C4-2B (cell line): Measurements from ENCODE around the gene PITPNM3.

Experiments used
- H3K27ac ChIP-seq: fragments of 450-650 bp; 2 replicates; pipeline ENCODE4 v1.5.1; 2017
- ZFX ChIP-seq: fragments of 450-650 bp; IDR thresholded peaks from 2 replicates; pipeline ENCODE4 v1.6.1; 2017
- TF ChIP-seq, protein P1 (sequence below): fragments of 450-650 bp; conservative IDR thresholded peaks from 2 replicates; pipeline ENCODE4 v1.5.1; 2017; ENCODE audit warnings: mild to moderate bottlenecking

Gene PITPNM3

DNA sequence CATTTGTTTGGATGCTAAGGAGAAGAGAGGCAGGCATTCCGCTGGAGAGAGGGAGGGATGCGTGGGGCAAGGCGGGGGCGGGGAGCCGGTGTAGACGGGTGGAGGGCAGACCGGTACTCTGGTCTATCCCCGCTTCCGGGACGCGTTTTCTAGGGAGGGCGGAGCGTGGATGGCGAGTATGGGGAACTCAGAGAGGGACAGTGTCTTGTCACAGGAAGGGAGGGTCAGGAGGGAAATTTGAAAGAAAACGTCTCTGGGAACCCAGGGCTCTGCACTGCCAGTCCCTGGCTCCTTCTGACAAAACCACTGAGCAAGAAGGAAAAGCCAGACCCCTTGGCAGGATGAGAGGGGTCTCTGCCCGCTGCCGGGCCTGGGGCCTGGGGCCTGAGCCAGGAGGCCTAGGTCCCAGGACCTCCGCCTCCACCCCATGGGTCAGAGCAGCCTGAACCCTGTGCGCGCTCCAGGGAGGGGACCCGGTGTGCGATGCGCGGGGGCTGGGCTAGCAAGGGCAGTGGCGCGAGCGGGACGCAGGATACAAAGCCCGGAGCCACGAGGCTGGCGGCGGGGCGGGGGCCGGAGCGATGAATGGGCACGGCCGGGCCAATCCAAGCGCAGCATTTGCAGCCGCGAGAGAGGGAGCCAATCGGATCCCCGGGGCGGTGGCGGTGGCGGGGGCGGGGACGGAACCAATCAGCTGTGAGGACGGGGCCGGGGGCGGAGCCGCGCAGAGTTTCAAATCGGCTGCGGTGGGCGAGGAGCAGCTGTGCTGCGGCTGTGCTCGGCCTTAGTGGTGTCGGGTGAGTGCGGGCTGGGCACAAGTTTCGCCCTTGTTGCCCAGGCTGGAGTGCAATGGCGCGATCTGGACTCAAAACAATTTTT is 112.4 kb downstream of the PITPNM3 start, which contains the start of gene PIMREG:
PIMREG (plus strand) TSS at position 764 of the 879 bp plus-strand sequence. CDS start 656 bp downstream, outside the sequence.
- TF ChIP-seq, protein P1, sequence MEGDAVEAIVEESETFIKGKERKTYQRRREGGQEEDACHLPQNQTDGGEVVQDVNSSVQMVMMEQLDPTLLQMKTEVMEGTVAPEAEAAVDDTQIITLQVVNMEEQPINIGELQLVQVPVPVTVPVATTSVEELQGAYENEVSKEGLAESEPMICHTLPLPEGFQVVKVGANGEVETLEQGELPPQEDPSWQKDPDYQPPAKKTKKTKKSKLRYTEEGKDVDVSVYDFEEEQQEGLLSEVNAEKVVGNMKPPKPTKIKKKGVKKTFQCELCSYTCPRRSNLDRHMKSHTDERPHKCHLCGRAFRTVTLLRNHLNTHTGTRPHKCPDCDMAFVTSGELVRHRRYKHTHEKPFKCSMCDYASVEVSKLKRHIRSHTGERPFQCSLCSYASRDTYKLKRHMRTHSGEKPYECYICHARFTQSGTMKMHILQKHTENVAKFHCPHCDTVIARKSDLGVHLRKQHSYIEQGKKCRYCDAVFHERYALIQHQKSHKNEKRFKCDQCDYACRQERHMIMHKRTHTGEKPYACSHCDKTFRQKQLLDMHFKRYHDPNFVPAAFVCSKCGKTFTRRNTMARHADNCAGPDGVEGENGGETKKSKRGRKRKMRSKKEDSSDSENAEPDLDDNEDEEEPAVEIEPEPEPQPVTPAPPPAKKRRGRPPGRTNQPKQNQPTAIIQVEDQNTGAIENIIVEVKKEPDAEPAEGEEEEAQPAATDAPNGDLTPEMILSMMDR, result no peak
- no peak for TF ChIP-seq ZFX
- peak within 1 kb of the TSS; percentile 86 for H3K27ac ChIP-seq

DNA sequence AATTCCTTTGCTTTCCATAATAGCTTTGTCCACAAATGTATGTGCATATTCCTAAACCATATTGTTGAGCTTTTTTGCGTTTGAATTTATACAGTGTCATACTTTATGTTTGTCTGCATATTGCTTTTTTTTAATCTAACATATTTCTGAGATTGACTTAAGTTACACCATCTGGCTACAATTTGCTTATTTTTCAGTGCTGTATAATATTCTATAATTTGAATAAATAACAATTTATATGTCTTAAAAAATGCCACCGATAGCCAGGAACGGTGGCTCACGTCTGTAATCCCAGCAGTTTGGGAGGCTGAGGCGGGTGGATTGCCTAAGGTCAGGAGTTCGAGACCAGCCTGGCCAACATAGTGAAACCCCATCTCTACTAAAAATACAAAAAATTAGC is 113.6 kb downstream of the PITPNM3 start:
- H3K27ac ChIP-seq, result peak overlapping the region; percentile 86
- TF ChIP-seq, protein P1, result no peak
- TF ChIP-seq ZFX, result no peak

DNA sequence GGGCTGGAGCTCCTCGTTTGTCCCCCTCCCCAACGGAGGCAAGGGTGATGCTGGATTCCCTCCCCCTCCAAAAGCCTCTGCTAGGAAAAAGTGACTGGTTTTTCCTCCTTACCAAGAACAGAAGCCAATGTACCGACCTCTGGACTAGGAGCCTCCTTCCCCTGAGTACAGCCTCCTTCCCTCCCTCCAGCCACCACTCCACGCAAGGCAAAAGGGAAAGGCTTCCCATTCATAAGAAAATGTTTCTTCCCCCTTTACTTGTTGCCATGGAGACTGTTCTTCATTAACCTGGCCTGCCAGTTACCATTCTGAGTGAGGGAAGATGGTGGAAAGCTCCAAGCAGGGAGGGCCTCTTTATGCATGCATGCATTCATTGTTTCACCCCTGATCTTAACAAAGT is 116.4 kb downstream of the PITPNM3 start:
- TF ChIP-seq ZFX, result no peak
- TF ChIP-seq, protein P1, result no peak
- no peak overlapping the region for H3K27ac ChIP-seq

DNA sequence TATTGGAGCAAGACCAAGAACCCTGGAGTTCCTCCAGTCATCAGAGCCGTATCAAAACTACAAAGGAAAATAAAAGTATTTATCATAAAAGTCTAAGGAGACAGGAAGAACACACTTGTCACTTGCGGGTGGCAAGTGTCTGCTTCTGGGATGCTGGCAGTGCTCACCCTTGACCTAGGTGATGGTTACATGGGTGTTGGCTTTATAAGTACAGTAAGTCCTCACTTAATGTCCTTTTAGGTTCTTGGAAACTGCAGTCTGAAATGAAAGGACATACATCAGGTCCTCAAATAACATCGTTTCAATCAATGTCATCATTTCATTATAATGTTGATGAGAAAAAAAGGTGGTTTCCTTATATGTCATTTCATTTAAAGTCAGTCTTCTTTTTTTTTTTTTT is 118.4 kb downstream of the PITPNM3 start:
- no peak overlapping the region for H3K27ac ChIP-seq
- TF ChIP-seq ZFX, result no peak
- TF ChIP-seq, protein P1, result no peak

DNA sequence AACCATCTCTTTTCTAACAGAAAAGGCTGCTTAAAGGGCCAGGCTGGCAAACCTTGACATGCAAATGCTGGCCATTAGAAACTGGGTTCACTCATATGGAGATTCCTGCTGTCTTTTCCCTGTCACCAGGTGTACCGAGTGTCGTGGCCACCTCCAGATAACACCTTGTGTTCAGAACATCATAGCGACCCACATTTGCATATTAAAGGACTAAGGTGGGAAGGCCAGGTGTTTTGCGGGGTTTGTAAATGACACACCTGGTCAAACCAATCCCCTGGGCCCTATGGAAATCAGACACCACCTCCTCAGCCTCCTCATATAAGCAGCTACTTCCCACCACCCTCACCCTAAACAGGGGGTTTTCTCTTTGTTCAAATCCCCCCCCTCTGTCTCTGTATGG is 118.9 kb downstream of the PITPNM3 start:
- TF ChIP-seq, protein P1, result no peak
- TF ChIP-seq ZFX, result no peak
- no peak overlapping the region for H3K27ac ChIP-seq

DNA sequence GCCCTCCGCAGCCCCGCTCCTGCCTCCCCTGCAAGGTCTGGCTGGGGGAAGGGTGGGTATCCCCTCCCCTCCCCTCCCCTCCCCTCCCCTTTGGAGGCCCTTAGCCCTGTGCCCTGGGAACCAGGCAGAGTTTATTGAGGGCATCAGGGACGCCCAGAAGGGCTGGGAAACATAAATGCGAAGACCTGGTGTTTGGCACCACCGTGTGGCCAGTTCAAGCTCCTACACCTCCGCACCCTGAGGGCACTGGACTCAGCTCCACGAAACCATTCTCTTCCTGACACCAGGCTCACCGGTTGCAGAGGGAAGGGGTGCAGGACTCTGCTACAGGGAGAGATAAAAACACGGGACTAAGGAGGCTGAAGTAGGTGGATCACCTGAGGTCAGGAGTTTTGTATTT is 120.4 kb downstream of the PITPNM3 start:
- no peak overlapping the region for H3K27ac ChIP-seq
- TF ChIP-seq ZFX, result no peak
- TF ChIP-seq, protein P1, result peak; percentile 86

DNA sequence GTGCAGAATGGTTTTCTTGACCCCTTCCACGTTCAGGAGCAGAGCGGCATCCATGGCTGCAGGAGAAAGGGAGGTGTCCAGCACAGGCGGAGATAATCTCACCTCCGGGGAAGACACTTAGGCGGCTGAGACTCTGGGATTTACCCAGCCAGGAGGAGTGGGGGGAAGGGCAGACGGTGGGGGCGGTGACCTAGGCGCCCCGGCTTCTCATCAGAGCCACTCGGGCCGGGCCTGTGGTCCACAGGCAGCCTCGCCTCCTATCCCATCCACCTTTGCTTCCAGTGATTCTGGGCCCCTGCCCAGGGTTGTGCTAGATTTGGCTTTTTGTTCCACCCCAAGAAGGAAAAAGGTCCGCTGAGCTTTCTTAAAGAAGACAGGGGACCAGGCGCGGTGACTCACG is 121.3 kb downstream of the PITPNM3 start, which contains the start of gene AIPL1:
AIPL1 (minus strand) TSS at position 71 of the 400 bp plus-strand sequence; CDS start at position 54, 17 bp downstream.
- no peak within 1 kb of the TSS for H3K27ac ChIP-seq
- TF ChIP-seq, protein P1, result no peak
- TF ChIP-seq ZFX, result no peak
